ENCODE data around the gene BAX. TPM values are rescaled to one million over a fixed set of nuclear protein-coding genes. Genes with fewer than 3 reads are reported as not detected.

BAX gene
- total RNA-seq = 34.5 and 37.1 TPM in 2 replicates

GRCh38 chr19:48954595-48955307, at the start of gene BAX:
BAX (plus strand) TSS chr19:48954875; CDS start chr19:48954929, 54 bp downstream.

DNA sequence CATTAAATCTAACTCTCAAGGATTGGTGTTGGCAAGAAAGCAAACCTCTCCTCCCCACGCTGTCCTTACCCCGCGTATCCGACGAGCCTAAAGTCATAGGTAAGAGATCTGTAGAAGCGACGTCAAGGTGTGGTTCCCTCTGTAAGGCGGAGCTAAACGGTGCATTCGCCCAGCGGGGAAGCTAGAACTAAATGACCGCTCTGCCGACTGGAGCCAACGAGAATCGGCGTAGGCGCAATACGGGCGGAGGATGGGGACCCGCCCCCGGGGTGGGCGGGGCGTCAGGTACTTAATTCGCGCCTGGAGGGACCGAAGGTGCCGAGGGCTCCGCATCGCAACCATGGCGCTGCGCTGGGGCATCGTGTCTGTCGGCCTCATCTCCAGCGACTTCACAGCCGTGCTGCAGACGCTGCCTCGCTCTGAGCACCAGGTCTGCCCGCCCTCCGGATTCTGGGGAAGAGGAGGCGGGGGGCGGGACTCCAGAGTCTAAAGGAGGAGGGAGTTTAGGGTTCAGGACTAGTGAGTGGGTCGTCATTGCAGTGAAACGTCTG, 21.2 kb upstream of the BAX start, which contains the start of gene DHDH:
DHDH (plus strand) TSS at position 318 of the 551 bp plus-strand sequence; CDS start at position 341, 23 bp downstream.

DNA sequence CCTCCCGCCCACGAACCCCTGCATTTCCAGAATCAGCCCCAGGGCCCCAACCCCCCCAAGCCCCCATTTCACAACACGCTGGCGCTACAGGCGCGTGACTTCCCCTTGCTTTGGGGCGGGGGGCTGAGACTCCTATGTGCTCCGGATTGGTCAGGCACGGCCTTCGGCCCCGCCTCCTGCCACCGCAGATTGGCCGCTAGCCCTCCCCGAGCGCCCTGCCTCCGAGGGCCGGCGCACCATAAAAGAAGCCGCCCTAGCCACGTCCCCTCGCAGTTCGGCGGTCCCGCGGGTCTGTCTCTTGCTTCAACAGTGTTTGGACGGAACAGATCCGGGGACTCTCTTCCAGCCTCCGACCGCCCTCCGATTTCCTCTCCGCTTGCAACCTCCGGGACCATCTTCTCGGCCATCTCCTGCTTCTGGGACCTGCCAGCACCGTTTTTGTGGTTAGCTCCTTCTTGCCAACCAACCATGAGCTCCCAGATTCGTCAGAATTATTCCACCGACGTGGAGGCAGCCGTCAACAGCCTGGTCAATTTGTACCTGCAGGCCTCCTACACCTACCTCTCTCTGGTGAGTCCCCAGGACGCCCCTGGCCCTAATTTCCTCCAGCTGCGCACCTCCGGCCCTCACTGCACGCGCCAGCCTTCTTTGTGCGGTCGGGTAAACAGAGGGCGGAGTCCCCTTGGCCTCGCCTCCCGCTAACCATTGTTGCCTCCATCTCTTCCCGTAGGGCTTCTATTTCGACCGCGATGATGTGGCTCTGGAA, 10.5 kb downstream of the BAX start, which contains the start of gene FTL:
FTL (plus strand) TSS at position 270 of the 766 bp plus-strand sequence; CDS start at position 469, 199 bp downstream.

GRCh38 chr19:48993175-48994034, 38.7 kb downstream of the BAX start, which contains the start of the genes GYS1 and RUVBL2:
GYS1 (minus strand) TSS chr19:48993309; CDS start chr19:48993112, 197 bp downstream.
RUVBL2 (plus strand) TSS chr19:48993887; CDS start chr19:48993912, 25 bp downstream.

Small RNAs within 50 kb of the gene (small RNA-seq; reads per million reads assigned to genes)
- gene AC026803.1 (not detected), gene MIR6798 (not detected)

Other genes starting within 250 kb of the BAX start
- gene MAMSTR, start 235.2 kb upstream of the BAX start, total RNA-seq = 1.7 and 2.9 TPM in 2 replicates
- 0.91 and 1.3 TPM in 2 replicates for gene RASIP1, start 214.3 kb upstream of the BAX start, total RNA-seq
- not detected in 2 replicates for gene IZUMO1, start 208.0 kb upstream of the BAX start, total RNA-seq
- 0.22 TPM in 1 of 2 replicates, not detected in the other for gene FUT1, start 202.2 kb upstream of the BAX start, total RNA-seq
- gene FGF21, start 199.4 kb upstream of the BAX start, total RNA-seq = not detected in 2 replicates
- gene BCAT2, start 143.8 kb upstream of the BAX start, total RNA-seq = 21.4 and 28.0 TPM in 2 replicates
- 2.2 and 6.8 TPM in 2 replicates for gene HSD17B14, start 118.4 kb upstream of the BAX start, total RNA-seq
- 23.1 and 31.3 TPM in 2 replicates for gene PLEKHA4, start 86.3 kb upstream of the BAX start, total RNA-seq
- gene PPP1R15A, start 82.5 kb upstream of the BAX start, total RNA-seq = 59.2 and 70.2 TPM in 2 replicates
- 0.11 TPM in 1 of 2 replicates, not detected in the other for gene TULP2, start 56.1 kb upstream of the BAX start, total RNA-seq
- gene NUCB1, start 54.6 kb upstream of the BAX start, total RNA-seq = 258 and 269 TPM in 2 replicates
- gene DHDH, start 21.2 kb upstream of the BAX start, total RNA-seq = 0.13 and 0.32 TPM in 2 replicates
- 3,310 and 5,078 TPM in 2 replicates for gene FTL, start 10.4 kb downstream of the BAX start, total RNA-seq
- 37.5 and 61.8 TPM in 2 replicates for gene GYS1, start 38.4 kb downstream of the BAX start, total RNA-seq
- 121 and 122 TPM in 2 replicates for gene RUVBL2, start 39.0 kb downstream of the BAX start, total RNA-seq
- gene LHB, start 62.2 kb downstream of the BAX start, total RNA-seq = not detected in 2 replicates
- gene CGB3, start 69.5 kb downstream of the BAX start, total RNA-seq = not detected in 2 replicates
- not detected in 2 replicates for gene CGB2, start 77.0 kb downstream of the BAX start, total RNA-seq
- not detected in 2 replicates for gene CGB1, start 82.0 kb downstream of the BAX start, total RNA-seq
- not detected in 2 replicates for gene CGB5, start 89.0 kb downstream of the BAX start, total RNA-seq
- not detected in 2 replicates for gene CGB8, start 94.2 kb downstream of the BAX start, total RNA-seq
- gene CGB7, start 102.9 kb downstream of the BAX start, total RNA-seq = 0.13 and 0.32 TPM in 2 replicates
- gene NTF4, start 109.9 kb downstream of the BAX start, total RNA-seq = not detected in 2 replicates
- gene KCNA7, start 117.8 kb downstream of the BAX start, total RNA-seq = not detected in 2 replicates
- gene SNRNP70, start 130.6 kb downstream of the BAX start, total RNA-seq = 85.6 and 88.4 TPM in 2 replicates
- 2.8 and 3.7 TPM in 2 replicates for gene LIN7B, start 159.5 kb downstream of the BAX start, total RNA-seq
- 0.26 and 0.65 TPM in 2 replicates for gene C19orf73, start 164.3 kb downstream of the BAX start, total RNA-seq
- gene PPFIA3, start 164.7 kb downstream of the BAX start, total RNA-seq = 0.91 and 1.4 TPM in 2 replicates
- not detected in 2 replicates for gene HRC, start 200.5 kb downstream of the BAX start, total RNA-seq
- gene TRPM4, start 202.9 kb downstream of the BAX start, total RNA-seq = 13.4 and 17.0 TPM in 2 replicates